ENCODE results near the gene GPC6.

GPC6 gene

DNA sequence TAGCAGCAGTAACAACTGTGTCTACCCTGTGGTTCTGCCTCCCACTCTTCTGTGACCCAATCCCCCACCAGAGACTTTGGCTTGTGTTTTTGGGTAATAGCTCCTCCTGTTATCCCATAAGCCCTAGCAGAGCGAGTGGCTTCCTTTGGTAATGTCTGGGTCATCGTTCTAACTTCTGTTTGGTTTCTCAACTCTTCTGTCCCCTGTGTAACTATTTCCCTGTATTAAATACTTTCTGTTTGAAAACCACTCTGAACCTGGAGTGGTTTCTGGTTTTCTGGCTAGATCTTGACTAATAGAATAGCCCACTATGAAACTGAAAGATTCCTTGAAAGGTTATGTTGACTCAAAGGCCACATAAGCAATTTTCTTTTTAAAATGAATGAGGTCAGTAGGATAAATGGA, 902.9 kb downstream of the GPC6 start:
- H3K27ac ChIP-seq = no peak overlapping the region
- in situ Hi-C loops (cut with HindIII; ENCODE audit: low pct_ligation_motif_present, low sequenced_read_pairs) = no loop called here
- TF ChIP-seq, protein P1, sequence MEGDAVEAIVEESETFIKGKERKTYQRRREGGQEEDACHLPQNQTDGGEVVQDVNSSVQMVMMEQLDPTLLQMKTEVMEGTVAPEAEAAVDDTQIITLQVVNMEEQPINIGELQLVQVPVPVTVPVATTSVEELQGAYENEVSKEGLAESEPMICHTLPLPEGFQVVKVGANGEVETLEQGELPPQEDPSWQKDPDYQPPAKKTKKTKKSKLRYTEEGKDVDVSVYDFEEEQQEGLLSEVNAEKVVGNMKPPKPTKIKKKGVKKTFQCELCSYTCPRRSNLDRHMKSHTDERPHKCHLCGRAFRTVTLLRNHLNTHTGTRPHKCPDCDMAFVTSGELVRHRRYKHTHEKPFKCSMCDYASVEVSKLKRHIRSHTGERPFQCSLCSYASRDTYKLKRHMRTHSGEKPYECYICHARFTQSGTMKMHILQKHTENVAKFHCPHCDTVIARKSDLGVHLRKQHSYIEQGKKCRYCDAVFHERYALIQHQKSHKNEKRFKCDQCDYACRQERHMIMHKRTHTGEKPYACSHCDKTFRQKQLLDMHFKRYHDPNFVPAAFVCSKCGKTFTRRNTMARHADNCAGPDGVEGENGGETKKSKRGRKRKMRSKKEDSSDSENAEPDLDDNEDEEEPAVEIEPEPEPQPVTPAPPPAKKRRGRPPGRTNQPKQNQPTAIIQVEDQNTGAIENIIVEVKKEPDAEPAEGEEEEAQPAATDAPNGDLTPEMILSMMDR (IDR thresholded peaks at IDR 0.05; ENCODE audit: low read depth, low read length, missing control alignments) = no peak
- no peaks in the 10 kb centered on the region for H3K36me3 ChIP-seq (replicated peaks)
- no peak overlapping the region for H3K4me3 ChIP-seq (ENCODE audit: low read depth, low read length)
- H3K27me3 ChIP-seq (replicated peaks) = no peaks in the 10 kb centered on the region
- DNase-seq = no peak

DNA sequence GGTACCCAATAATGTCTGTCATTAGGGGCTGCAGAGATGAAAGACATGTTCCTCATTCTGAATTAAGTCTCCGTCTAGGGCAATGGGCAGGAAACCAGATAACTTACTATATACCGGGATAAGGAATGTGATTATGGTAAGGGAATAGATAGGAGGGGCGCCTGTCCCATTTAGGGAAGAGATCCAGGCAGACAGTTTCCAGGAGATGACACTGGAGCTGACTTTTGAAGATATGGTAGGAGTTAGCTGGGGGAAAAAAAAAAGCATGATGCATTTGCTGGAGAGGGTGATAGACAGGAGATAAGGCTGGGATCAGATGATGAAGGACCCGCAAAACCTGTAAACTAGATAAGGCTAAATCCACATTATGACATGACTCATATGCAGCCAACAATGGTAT, 912.2 kb downstream of the GPC6 start:
- Histone ChIP-seq H3K27me3 (replicated peaks) (no peaks in the 10 kb centered on the region), H3K36me3 (replicated peaks) (no peaks in the 10 kb centered on the region), H3K4me3 (ENCODE audit: low read depth, low read length) (no peak overlapping the region), H3K27ac (no peak overlapping the region)
- in situ Hi-C loops (cut with HindIII; ENCODE audit: low pct_ligation_motif_present, low sequenced_read_pairs) = no loop called here
- TF ChIP-seq, protein P1 (IDR thresholded peaks at IDR 0.05; ENCODE audit: low read depth, low read length, missing control alignments) = no peak
- no peak for DNase-seq

DNA sequence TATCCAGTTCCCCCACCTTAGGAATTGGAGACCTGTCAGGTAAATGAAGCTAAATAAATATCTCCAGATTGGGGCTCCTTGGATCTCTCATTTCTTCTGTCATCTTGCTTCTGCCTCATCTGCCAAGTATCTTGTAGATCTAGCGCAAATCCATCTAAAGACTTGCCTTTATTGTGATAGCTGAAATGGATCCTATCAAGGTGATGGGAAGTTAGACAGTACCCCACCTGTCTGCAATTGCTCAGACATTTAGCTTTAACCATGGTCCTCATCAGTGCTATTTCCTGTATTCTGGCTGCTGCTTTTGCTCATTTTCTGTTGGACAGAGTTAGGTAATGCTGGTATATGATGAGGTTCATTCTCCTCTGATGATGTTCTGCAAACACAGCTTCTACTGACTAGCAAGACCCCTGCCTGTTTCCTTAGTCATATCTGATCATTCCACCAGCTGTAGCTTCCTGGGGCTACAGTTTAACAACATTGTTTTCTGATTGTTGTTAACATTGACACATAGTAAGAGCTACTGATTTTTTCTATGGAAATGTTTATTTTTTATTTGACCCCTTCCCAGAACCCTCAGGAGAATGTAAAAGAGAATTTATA, 912.9 kb downstream of the GPC6 start:
- TF ChIP-seq, protein P1 (IDR thresholded peaks at IDR 0.05; ENCODE audit: low read depth, low read length, missing control alignments) = no peak
- in situ Hi-C loops (cut with HindIII; ENCODE audit: low pct_ligation_motif_present, low sequenced_read_pairs) = no loop called here
- Histone ChIP-seq H3K27ac (no peak overlapping the region), H3K36me3 (replicated peaks) (no peaks in the 10 kb centered on the region), H3K4me3 (ENCODE audit: low read depth, low read length) (no peak overlapping the region), H3K27me3 (replicated peaks) (no peaks in the 10 kb centered on the region)
- DNase-seq = peak; percentile 12

DNA sequence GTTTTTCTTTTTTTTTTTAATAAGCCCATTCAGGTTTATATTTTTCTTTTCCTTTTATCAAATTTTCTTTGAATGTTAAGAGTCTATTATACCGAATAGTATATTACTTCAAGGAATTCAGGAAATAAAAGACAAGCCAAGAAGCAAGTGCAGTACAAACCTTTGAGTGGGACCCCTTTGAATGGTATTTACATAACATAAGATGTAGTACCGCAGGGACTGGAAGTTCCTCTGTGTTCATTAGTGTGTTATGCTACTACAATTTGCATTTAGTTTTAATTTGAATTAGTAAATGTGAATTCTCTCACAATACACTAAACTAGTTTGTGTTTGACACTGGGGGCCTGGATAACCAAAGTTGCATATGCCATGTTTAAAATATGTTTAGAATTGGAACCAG, 913.4 kb downstream of the GPC6 start:
- no peaks in the 10 kb centered on the region for H3K27me3 ChIP-seq (replicated peaks)
- no peaks in the 10 kb centered on the region for H3K36me3 ChIP-seq (replicated peaks)
- no peak for DNase-seq
- in situ Hi-C loops (cut with HindIII; ENCODE audit: low pct_ligation_motif_present, low sequenced_read_pairs) = no loop called here
- H3K27ac ChIP-seq = no peak overlapping the region
- TF ChIP-seq, protein P1 (IDR thresholded peaks at IDR 0.05; ENCODE audit: low read depth, low read length, missing control alignments) = no peak
- no peak overlapping the region for H3K4me3 ChIP-seq (ENCODE audit: low read depth, low read length)

DNA sequence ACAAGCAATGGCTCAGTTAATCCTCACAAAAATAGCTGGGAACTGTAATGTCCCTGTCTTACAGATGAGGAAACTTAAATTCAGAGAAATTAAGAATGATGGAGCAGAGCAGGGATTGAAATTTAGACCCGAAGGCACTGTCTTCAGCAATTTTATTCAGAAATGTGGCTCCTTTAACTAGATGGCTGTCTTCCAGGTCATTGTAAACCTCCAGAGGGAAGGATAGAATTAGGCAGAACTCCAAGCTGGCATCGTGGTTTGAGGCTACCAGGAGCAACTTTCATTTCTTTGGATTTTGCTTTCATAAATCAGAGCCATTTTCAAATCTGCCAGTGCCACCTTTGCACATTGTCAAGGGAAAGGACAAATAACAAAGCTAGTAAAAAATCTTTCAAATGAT, 913.9 kb downstream of the GPC6 start:
- no peak overlapping the region for H3K4me3 ChIP-seq (ENCODE audit: low read depth, low read length)
- H3K36me3 ChIP-seq (replicated peaks) = no peaks in the 10 kb centered on the region
- TF ChIP-seq, protein P1 (IDR thresholded peaks at IDR 0.05; ENCODE audit: low read depth, low read length, missing control alignments) = no peak
- no peak for DNase-seq
- in situ Hi-C loops (cut with HindIII; ENCODE audit: low pct_ligation_motif_present, low sequenced_read_pairs) = no loop called here
- no peaks in the 10 kb centered on the region for H3K27me3 ChIP-seq (replicated peaks)
- no peak overlapping the region for H3K27ac ChIP-seq

Measured in brain microvascular endothelial cell (primary cell).